ENCODE measurements around the gene VWCE. TPM values are rescaled to one million over a fixed set of nuclear protein-coding genes. Genes with fewer than 3 reads are reported as not detected.
A peak's percentile ranks its signal among the peaks of the same experiment; 100 is the strongest.

Gene VWCE
- total and polyA plus RNA-seq, 9 of the 15 experiments (the other 6 are each of a cell fraction or from before 2014, with no cell fraction given): 0.06 to 1.6 (median 0.63) TPM; not detected in 1

DNA sequence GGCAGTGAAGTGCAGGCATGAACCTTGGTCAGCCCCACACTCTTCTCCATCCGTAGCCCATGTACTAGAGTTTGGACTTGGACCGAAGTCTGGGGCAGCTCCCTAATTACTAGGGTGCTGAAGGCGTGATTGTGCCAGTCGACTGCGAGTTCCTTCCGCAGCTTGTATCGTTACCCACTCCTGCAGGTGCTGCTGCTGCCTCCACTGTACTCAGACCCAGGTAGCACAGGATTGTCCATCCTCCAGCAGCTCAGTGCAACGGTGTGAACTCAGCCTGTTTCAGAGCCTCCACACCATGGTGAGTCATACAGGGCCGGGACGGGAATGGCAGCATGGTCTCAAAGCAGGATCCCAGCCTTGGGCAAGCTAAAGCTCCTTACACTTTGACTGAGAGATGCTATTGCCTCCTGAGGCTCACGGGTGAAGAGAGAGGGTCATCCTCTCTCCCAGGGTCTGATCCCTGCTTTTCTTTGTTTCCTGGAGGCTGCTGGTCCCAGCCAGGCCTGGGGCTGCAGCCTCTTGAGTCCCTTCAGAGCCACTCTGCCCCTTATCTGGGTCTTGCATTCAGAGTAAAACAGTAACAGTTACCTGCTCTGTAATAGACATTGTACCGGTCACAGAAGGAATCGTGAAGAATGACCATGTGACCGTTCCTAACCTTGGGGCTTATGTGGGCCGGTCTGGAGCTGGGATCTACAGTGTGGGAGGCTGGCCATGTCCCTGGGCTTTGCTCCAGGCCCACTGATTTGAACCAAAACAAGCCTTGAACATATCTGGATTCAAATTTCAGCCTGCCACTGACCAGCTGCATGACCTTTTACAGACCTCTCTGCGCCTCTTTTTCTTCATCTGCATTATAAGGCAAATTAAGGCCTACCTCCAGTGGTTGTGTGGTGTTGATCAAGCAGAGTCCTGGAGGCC, 39.6 kb upstream of the VWCE start (continued):
- TF ChIP-seq MNT (conservative IDR thresholded peaks at IDR 0.05): peak; percentile 18 to 47; a peak in 1 of 4 replicates
- no peak for TF ChIP-seq ID3 (CRISPR knock-in tag; IDR thresholded peaks at IDR 0.05)
- TF ChIP-seq ID3 (tag; IDR thresholded peaks at IDR 0.05): no peak
- TF ChIP-seq PHF21A (IDR thresholded peaks at IDR 0.05; ENCODE audit: borderline replicate concordance, low read depth): no peak
- no peak for TF ChIP-seq ZNF589 (CRISPR knock-in tag; IDR thresholded peaks at IDR 0.05; ENCODE audit: low read depth)
- no peak for TF ChIP-seq ZNF133 (CRISPR knock-in tag; IDR thresholded peaks at IDR 0.05)
- peak; percentile 83 for TF ChIP-seq ZNF592 (IDR thresholded peaks at IDR 0.05)
- TF ChIP-seq ZNF431 (CRISPR knock-in tag; IDR thresholded peaks at IDR 0.05): no peak
- TF ChIP-seq ZBTB2 (IDR thresholded peaks at IDR 0.05): 0 out of 2 replicates have a peak, but pooled peaks have one; percentile 21
- peak; percentile 59; the same call in 1 of the 2 replicates for TF ChIP-seq RAD51 (IDR thresholded peaks at IDR 0.05; ENCODE audit: borderline replicate concordance, low read depth)
- TF ChIP-seq BMI1 (IDR thresholded peaks at IDR 0.05; ENCODE audit: low read length): no peak
- no peak for TF ChIP-seq MBD1 (CRISPR knock-in tag; IDR thresholded peaks at IDR 0.05)
- TF ChIP-seq DPF2 (IDR thresholded peaks at IDR 0.05): peak; percentile 52
- TF ChIP-seq SMARCE1 (IDR thresholded peaks at IDR 0.05): peak; percentile 52; the same call in 1 of the 2 replicates
- no peak for TF ChIP-seq NCOA2 (IDR thresholded peaks at IDR 0.05; ENCODE audit: partially characterized antibody in 2 of 2)
- TF ChIP-seq ZNF324 (CRISPR knock-in tag; IDR thresholded peaks at IDR 0.05): no peak
